Measurements from ENCODE around the gene FIBP.
A peak's percentile ranks its signal among the peaks of the same experiment; 100 is the strongest.

Gene FIBP

GRCh38 chr11:65870706-65871681 is 17.3 kb downstream of the FIBP start:
- DNase-seq (ENCODE audit: low read depth) = no peak

DNA sequence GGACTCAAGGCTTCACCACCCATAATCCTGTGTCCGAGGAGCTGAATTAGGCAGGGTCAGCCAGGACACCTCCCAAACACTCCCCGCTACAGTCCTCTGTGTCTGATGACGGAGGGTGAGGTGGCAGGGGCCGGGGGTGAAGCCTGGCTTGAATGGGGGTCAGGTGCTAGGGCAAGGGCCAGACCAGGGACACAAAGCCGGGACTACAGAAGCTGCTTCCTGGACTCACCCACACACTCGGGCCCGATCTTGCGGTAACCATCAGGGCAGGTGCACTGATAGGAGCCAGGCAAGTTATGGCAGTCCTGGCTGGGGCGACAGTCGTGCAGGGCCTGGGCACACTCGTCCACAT is 18.0 kb downstream of the FIBP start:
- DNase-seq (ENCODE audit: low read depth) = no peak

DNA sequence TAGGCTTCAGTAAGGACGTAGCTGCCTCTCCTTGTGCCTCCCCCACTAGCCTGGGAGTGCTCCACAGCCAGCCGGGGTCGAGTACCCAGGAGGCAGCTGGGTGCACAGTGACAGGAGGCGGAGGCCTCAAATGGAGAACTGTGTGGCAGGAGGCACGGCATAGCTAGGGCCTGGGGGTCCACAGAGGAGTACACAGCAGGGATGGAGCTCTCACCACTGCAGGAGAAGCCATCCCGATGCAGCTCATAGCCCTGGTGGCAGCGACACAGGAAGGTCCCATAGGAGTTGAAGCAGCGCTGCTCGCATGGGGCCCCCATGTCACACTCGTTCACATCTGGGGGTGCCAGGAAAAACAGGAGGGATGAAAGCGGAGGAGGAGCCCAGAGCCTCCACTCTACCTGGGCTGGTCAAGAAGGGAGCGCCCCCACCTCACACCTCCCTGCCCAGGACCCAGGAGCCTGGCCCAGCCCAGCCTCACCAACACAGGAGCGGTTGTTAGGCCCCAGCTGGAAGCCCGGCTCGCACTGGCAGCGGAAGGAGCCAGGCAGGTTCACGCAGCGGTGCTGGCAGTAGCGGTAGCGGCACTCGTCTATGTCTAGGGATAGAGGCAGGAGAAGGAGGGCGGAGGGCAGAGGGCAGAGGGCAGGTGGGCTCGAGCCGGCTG is 18.5 kb downstream of the FIBP start:
- no peak for DNase-seq (ENCODE audit: low read depth)

DNA sequence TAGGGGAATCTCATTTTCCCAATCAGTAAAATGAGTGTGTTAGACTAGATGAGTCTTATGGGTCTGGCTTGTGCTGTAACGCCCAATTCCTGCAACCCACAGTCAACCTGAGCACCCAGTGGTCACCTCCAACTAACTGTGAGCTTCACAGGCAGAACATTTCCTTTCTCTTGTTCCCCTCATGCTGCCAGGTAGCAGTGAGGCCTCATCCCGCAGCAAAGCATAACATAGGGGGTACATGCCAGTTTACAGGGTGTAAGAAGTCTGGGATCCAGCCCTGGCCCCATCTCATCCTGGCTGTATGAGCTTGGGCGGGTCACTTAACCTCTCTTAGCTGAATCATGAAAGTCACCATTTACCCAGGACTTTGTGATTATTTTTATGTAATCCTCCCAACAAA is 19.4 kb downstream of the FIBP start:
- DNase-seq (ENCODE audit: low read depth) = no peak

DNA sequence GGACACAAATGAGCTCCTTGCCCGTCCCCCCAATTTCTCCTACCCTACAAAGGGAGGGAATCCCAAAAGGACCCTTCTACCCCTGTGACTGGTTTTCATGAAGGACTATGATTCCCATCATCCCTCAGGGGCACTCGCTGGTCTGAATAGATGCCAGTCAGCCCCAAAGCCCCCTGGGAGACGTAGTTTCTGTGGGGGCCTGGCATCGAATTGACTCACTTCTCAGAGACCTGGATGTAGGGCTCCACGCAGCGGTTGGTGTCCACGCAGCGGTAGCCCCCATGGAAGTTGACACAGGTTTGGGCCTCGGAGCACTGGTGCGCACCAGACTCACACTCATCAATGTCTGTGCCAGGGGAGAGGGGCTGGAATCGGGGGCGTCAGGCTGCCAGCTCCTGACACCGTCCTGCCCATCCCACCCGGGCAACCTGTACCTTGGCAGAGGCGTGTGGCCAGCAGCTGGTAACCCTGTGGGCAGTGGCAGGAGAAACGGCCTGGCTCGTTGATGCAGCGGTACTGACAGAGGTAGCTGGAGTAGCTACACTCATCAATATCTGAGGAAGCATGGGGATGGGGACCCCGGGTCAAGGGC is 20.1 kb downstream of the FIBP start:
- DNase-seq (ENCODE audit: low read depth) = no peak

DNA sequence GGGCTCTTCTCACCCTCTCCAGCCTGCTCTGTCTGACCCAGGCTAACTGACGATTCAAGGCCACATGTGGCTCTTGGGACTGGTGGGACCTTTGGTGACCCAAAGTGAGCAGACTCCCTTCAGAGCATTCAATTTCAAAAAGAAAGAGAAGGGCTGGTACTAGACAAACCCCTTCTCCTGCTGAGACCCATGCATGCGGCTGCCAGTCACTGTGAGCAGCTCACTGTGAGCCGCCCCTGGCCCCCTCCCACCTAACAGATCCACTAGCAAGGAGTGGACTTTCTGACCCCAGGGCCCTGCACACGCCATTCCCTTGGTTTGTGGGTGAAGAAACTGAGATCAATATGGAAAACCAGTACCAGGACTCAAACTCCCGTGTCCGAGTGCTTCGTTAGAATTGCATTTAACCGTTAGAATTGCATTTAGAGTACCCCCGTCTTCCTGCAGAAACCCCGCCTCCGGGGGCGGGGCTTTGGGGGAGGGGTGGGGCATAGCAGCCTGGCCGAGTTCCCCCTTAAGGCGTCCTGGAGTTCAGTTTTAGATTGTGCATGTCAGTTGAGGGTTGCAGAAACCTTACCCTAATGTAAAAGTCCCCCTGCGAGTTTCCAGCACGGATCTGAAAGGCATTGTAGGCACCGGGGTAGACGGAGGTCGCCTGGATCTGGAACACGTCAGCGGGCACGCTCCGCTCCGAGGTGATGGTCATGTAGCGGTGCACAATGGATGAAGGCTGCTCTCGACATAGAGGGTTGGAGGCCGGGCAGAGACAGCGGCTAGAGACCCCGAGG is 20.8 kb downstream of the FIBP start:
- DNase-seq (ENCODE audit: low read depth) = no peak

DNA sequence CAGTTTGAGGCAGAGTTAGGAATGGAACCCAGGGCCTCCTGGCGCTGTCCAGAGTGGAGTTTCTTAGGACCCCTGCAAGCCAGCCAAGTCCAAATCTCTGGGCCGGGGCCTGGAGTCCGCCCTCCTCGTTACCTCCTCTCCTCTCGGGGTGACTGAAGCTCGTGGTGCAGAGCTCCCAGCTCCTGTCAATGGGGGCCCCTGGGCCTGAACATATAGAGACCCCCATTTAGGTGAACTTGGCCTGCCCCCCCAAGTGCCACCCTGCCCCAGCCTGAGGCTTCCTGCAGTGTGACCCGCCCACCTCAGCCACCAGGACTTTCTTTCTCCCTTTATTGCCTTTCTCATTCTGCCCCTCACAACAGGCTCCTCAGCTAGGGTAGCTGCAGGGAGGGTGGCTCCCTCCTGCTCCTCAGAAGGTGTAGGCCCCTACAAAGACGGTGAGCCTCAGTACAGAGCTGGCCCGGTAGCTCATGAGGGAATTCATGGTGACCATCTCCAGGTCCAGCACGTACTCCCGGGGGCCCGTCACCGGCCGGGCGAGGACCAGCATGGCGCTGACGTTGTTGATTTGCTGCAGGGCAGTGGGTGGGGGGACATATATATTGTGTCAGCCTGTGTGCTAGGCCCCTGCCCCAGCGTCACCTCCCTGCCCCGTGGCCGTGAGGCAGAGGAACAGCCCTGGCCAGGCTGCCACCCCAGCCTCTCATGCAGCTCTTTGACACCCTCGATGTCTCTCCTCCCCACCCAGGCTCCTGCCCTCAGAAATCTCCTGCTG is 21.6 kb downstream of the FIBP start:
- DNase-seq (ENCODE audit: low read depth) = no peak

DNA sequence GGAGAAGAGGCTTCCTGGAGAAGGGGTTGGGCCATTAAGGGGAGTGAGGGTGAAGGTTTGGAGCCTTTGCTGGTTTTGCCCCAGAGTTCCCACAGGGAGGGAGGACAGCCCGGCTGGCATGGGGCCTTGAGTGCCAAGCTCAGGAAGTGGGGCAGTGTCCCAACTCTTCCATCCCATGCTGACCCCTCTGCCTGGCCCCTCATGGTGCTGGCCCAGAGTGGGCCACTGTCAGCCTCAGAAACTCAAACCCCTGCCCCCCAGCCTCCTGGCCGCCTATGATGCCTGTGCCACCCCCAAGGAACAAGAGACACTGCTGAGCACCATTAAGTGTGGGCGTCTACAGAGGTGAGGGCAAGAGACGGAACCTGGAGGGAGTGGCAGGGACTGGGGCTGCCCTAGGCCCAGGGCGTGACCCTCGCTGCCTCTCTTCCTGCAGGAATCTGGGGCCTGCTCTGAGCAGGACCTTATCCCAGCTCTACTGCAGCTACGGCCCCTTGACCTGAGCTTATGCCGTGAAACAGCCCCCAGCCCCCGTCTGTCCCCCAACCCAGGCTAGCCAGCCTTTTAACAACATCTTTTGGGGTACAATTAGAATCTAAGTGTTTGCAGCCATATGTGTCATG is 22.6 kb downstream of the FIBP start:
- DNase-seq (ENCODE audit: low read depth) = no peak

DNA sequence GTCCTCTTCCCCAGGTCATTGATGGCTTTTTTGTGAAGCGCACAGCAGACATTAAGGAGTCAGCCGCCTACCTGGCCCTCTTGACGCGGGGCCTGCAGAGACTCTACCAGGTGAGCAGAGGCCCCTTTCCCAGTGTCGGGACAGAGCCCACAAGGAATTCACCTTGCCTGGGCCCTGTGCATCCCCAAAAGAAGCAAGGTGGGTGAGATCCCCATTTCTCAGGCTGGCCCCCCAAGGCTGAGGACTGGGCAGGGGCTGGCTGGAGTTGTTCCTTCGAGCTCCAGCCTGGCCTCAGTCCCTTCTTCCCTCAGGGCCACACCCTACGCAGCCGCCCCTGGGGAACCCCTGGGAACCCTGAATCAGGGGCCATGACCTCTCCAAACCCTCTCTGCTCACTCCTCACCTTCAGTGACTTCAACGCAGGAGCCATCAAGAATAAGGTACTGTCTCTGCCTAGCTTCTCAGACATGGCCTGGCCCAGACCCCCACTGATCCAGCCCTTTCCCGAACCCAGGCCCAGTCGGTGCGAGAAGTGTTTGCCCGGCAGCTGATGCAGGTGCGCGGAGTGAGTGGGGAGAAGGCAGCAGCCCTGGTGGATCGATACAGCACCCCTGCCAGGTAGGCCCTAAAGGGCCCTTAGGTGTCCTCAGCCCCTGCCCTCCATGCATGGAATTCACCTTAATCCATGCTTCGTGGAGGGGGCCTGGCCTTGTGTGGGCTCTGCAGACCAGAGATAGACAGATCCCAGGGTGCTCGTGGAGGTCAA is 23.4 kb downstream of the FIBP start:
- DNase-seq (ENCODE audit: low read depth) = no peak

- no peak for DNase-seq (ENCODE audit: low read depth)
Observed at GRCh38 chr11:65863889-65864705, 24.2 kb downstream of the FIBP start.

DNA sequence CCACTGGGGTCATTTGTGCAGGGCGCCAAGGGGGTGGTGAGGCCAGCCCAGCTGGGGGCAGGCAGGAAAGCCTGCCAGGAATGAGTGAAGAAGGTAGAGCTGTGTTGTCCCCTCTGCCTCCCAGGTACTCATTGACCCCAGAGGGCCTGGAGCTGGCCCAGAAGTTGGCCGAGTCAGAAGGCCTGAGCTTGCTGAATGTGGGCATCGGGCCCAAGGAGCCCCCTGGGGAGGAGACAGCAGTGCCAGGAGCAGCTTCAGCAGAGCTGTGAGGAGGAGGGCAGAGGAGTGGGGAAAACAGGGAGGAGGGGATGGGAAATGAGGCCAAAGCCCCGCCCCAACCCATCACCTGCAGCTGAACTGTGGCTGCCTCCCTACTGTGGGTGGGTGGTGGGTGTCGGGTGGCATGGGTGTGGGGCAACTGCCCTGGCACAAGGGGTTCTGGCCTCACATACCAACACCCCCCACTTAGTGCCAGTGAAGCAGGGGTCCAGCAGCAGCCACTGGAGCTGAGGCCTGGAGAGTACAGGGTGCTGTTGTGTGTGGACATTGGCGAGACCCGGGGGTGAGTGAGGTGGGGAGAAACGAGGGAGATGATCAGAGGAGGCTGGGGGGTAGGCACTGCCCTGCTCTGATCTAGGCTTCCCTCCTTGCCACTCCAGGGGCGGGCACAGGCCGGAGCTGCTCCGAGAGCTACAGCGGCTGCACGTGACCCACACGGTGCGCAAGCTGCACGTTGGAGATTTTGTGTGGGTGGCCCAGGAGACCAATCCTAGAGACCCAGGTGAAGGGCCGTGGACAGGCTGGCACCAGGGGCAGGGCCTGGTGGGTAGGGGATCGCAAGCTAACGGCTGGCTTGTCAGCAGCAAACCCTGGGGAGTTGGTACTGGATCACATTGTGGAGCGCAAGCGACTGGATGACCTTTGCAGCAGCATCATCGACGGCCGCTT is 25.1 kb downstream of the FIBP start:
- DNase-seq (ENCODE audit: low read depth) = no peak

DNA sequence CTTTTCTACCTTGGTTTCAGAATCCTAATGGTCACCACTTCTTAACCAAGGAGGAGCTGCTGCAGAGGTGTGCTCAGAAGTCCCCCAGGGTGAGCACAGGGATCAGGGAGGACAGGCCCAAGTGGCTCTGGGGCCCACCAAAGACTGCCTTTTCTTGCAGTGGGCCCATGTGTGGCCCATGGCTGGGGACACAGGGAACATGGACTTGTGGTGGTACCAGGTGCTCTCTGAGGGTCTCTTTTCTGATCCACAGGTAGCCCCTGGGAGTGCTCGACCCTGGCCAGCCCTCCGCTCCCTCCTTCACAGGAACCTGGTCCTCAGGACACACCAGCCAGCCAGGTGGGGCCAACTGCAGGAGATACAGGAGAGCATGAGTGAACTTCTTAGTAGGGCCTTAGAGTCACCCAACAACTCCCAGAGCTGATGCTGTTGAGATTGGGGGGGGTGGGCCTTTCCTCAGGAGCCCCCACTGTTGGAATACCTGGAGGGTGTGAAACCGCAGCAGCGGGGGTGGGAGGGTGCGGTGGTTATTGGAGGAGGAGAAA is 26.0 kb downstream of the FIBP start:
- DNase-seq (ENCODE audit: low read depth) = no peak

- DNase-seq (ENCODE audit: low read depth) = no peak
Observed at GRCh38 chr11:65861533-65862183, 26.6 kb downstream of the FIBP start.

- no peak for DNase-seq (ENCODE audit: low read depth)
Observed at GRCh38 chr11:65861165-65861505, 27.1 kb downstream of the FIBP start.

DNA sequence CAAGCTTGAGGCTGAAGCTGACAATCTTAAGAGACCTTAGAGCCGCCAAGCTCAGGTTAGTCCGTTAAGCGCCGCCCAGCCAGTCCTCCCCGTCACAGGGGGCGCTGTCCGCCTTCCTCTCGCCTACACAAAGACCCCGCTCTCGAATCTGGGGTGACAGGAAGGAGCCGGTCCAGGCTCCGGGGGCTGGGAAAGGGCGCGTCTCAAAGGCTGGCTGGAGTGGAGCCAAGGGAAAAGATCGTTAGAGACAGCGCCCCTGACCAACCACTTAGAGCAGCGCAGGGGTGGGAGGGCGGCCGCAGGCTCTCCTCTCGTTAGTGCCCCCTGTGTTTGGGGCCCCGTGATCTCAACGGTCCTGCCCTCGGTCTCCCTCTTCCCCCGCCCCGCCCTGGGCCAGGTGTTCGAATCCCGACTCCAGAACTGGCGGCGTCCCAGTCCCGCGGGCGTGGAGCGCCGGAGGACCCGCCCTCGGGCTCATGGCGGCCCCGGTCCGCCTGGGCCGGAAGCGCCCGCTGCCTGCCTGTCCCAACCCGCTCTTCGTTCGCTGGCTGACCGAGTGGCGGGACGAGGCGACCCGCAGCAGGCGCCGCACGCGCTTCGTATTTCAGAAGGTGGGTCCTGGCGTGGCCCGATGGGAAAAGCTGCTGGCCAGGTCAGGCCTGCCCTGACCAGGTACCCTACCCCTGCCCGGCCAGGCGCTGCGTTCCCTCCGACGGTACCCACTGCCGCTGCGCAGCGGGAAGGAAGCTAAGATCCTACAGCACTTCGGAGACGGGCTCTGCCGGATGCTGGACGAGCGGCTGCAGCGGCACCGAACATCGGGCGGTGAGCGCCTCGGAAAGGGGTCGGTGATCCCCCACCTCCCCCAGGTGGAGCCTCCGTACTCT is 27.8 kb downstream of the FIBP start, which contains the start of gene MUS81:
Gene MUS81, plus strand, starts transcription at position 156 of the 887 bp plus-strand sequence. Its CDS starts 321 bp downstream, at position 477.
- peak; percentile 93 for DNase-seq (ENCODE audit: low read depth)

DNA sequence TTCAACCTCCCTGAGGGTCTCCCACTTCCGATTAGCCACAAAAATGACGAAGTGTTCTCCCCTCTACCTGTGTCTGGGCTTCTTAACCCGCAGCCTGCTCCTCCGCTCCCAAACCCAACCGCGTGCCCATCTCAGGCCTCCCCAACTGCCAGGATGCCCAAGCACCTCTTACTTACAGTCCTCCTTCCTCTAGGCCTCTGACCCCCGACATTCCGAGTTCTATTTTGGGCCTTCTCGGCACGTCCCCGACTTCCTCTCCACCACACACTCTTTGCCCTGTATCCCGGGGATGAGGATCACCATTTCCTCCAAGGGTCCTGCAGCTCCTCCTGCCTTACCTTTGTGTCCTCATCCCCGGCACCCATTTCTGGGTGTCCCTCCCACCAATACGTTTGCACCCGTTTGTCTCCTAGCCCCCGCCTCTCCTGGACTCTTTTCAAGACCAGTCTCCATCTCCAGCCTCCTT is 28.4 kb downstream of the FIBP start:
- no peak for DNase-seq (ENCODE audit: low read depth)

Measured in activated T-helper 9 cell treated with anti-CD3 and anti-CD28 coated beads, Interleukin-2, amount 50 U/mL, for 16 hours (primary cell).